Liver (tissue), 9 donors: ENCODE results near the gene TRIO. TPM values are rescaled to one million over a fixed set of nuclear protein-coding genes. Genes with fewer than 3 reads are reported as not detected.

Experiments
- DNase-seq: peaks from one replicate; pipeline ENCODE4 v3.0.0-alpha.2; 2017; ENCODE audit warnings: low spot score
- H3K27ac ChIP-seq, 2 donors: one replicate each; pipeline ENCODE4 v1.7.0; 2013; ENCODE audit warnings: inconsistent platforms in 2 of 2, low read length in 2 of 2, control low read depth in 1 of 2, low read depth in 1 of 2, mild to moderate bottlenecking in 1 of 2
- H3K27me3 ChIP-seq, 4 donors: one replicate each; pipeline versions ENCODE4 v1.6.1 to v1.7.0; 2013; ENCODE audit warnings: low read length in 3 of 4, inconsistent platforms in 1 of 4, mild to moderate bottlenecking in 1 of 4, moderate library complexity in 1 of 4; ENCODE audit not compliant: control insufficient read depth in 4 of 4, insufficient read depth in 4 of 4
- H3K36me3 ChIP-seq, 4 donors: one replicate each; pipeline versions ENCODE4 v1.6.1 to v1.7.0; 2013; ENCODE audit warnings: low read length in 3 of 4, mild to moderate bottlenecking in 3 of 4, low read depth in 1 of 4, moderate library complexity in 1 of 4; ENCODE audit not compliant: control insufficient read depth in 4 of 4, insufficient read depth in 3 of 4
- H3K4me1 ChIP-seq, 4 donors: one replicate each; pipeline versions ENCODE4 v1.6.1 to v1.7.0; 2013; ENCODE audit warnings: low read length in 3 of 4, mild to moderate bottlenecking in 3 of 4, moderate library complexity in 1 of 4; ENCODE audit not compliant: control insufficient read depth in 4 of 4, insufficient read depth in 4 of 4
- H3K4me3 ChIP-seq, 3 donors: one replicate each; pipeline versions ENCODE4 v1.6.1 to v1.7.0; 2013; ENCODE audit warnings: low read length in 3 of 3, control low read depth in 1 of 3, low read depth in 1 of 3, mild to moderate bottlenecking in 1 of 3
- H3K9ac ChIP-seq, 2 donors: one replicate each; pipeline ENCODE4 v1.7.0; 2013; ENCODE audit warnings: low read length in 2 of 2, mild to moderate bottlenecking in 2 of 2, moderate library complexity in 2 of 2, control low read depth in 1 of 2, low read depth in 1 of 2
- H3K9me3 ChIP-seq, 4 donors: one replicate each; pipeline versions ENCODE4 v1.6.1 to v1.7.0; 2013; ENCODE audit warnings: low read length in 3 of 4; ENCODE audit not compliant: control insufficient read depth in 4 of 4
- ATF3 ChIP-seq: IDR thresholded peaks from 2 replicates; pipeline ENCODE4 v1.6.1; 2016; ENCODE audit warnings: antibody characterized with exemption
- EGR1 ChIP-seq, 2 donors: IDR thresholded peaks; 2 replicates each; pipeline ENCODE4 v1.6.1; 2016 to 2018; ENCODE audit warnings: antibody characterized with exemption in 2 of 2, low read depth in 2 of 2
- FOXA1 ChIP-seq: IDR thresholded peaks from 2 replicates; pipeline ENCODE4 v1.6.1; 2016; ENCODE audit warnings: antibody characterized with exemption
- FOXA2 ChIP-seq: IDR thresholded peaks from 2 replicates; pipeline ENCODE4 v1.6.1; 2016; ENCODE audit warnings: antibody characterized with exemption
- GABPA ChIP-seq, 2 donors: IDR thresholded peaks in 1 of 2; conservative IDR thresholded peaks in 1 of 2; 2 replicates each; pipeline ENCODE4 v1.6.1; 2016; ENCODE audit warnings: antibody characterized with exemption in 2 of 2, mild to moderate bottlenecking in 1 of 2, moderate library complexity in 1 of 2
- HNF4A ChIP-seq, 2 donors: conservative IDR thresholded peaks; 2 replicates each; pipeline ENCODE4 v1.6.1; 2016; ENCODE audit warnings: antibody characterized with exemption in 2 of 2, mild to moderate bottlenecking in 2 of 2
- HNF4G ChIP-seq: IDR thresholded peaks from 2 replicates; pipeline ENCODE4 v1.6.1; 2016; ENCODE audit warnings: antibody characterized with exemption
- JUND ChIP-seq, 2 donors: IDR thresholded peaks; 2 replicates each; pipeline ENCODE4 v1.6.1; 2016; ENCODE audit warnings: antibody characterized with exemption in 2 of 2
- NR2F2 ChIP-seq: IDR thresholded peaks from 2 replicates; pipeline ENCODE4 v1.6.1; 2016; ENCODE audit warnings: antibody characterized with exemption
- RAD21 ChIP-seq, 2 donors: IDR thresholded peaks; 2 replicates each; pipeline ENCODE4 v1.6.1; 2016; ENCODE audit warnings: antibody characterized with exemption in 2 of 2, mild to moderate bottlenecking in 2 of 2
- RXRA ChIP-seq, 2 donors: IDR thresholded peaks; 2 replicates each; pipeline ENCODE4 v1.6.1; 2017 to 2018; ENCODE audit warnings: antibody characterized with exemption in 2 of 2, mild to moderate bottlenecking in 1 of 2
- SP1 ChIP-seq: IDR thresholded peaks from 2 replicates; pipeline ENCODE4 v1.6.1; 2018; ENCODE audit warnings: antibody characterized with exemption, mild to moderate bottlenecking
- TAF1 ChIP-seq: conservative IDR thresholded peaks from 2 replicates; pipeline ENCODE4 v1.6.1; 2016; ENCODE audit warnings: antibody characterized with exemption, mild to moderate bottlenecking
- YY1 ChIP-seq: IDR thresholded peaks from 2 replicates; pipeline ENCODE4 v1.6.1; 2016; ENCODE audit warnings: antibody characterized with exemption, mild to moderate bottlenecking
- WGBS: extraction: QIAGEN DNeasy Blood & Tissue Kit; methylation state at CpG from one replicate; pipeline ENCODE4 v1.1.7; 2013; 5-methylcytosine and 5-hydroxymethylcytosine counted together
- polyA plus RNA-seq, 2 donors: library from polyadenylated mRNA; stranded (reverse) in 1 of 2; unstranded in 1 of 2; fragments of 200-250 nt in 1 of 2; fragments of >200 nt in 1 of 2; fragmentation: Nextera tagmentation in 1 of 2; extraction: Ambion mirVana in 1 of 2; gene quantifications; one replicate each; pipeline versions ENCODE4 v1.2.1 to v1.2.3, GENCODE V29; 2013 to 2015
- total RNA-seq, 2 donors: library from RNA; depleted of rRNA; stranded (reverse); fragments of >200 nt; gene quantifications; one replicate each; pipeline ENCODE4 v1.2.3, GENCODE V29; 2014
- TF ChIP-seq, protein P1 (sequence below): IDR thresholded peaks from 2 replicates; pipeline ENCODE4 v1.6.1; 2016; ENCODE audit warnings: antibody characterized with exemption
- TF ChIP-seq, protein P2 (sequence below): fragments of 150-350 bp; IDR thresholded peaks from 2 replicates; pipeline ENCODE4 v1.5.1; 2017; ENCODE audit warnings: improper control_type of control experiment, low read depth, low read length; ENCODE audit not compliant: missing input control
- TF ChIP-seq, protein P3 (sequence below): IDR thresholded peaks from 2 replicates; pipeline ENCODE4 v1.6.1; 2016; ENCODE audit warnings: antibody characterized with exemption, mild to moderate bottlenecking
- TF ChIP-seq, protein P4 (sequence below): IDR thresholded peaks from 2 replicates; pipeline ENCODE4 v1.6.1; 2016; ENCODE audit warnings: antibody characterized with exemption
- donor health status: healthy.
- donor health status: healthy.
- donor health status: healthy.
- donor health status: healthy.
- donor health status: healthy.

The TRIO gene
- total and polyA plus RNA-seq, 4 donors: 8.5 to 86.2 (median 16.0) TPM

DNA sequence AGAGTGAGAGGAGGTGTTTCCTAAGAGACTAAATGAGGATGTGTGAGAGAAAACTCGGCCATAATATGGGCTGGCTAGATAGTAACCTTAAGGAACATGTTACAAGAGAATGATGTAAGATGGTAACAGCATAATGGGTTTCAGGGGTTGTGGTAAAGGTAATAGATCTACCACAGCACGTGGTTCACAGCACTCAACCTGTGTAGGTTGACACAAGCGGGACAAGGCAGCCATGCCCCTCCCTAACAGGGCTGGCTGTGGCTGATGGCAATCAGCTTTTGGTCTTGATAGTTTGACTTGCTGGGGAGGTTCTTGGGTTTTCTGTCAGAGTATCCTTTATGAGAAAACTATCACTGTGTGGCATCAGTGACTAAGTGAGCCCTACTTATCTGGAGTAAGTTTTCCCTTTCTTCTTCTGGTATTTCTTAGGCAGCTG lies 138.6 kb downstream of the TRIO start:
- no peaks in the 10 kb centered on the region for H3K27me3 ChIP-seq
- TF ChIP-seq TAF1 (no peak), FOXA2 (no peak), RAD21 (IDR thresholded peaks at IDR 0.05) (no peak), GABPA (IDR thresholded peaks at IDR 0.05 in 1 of 2, conservative IDR thresholded peaks at IDR 0.05 in 1 of 2) (no peak), HNF4G (no peak), SP1 (no peak), EGR1 (IDR thresholded peaks at IDR 0.05; ENCODE audit: low read depth in 2 of 2) (no peak), RXRA (IDR thresholded peaks at IDR 0.05) (no peak), NR2F2 (no peak), JUND (IDR thresholded peaks at IDR 0.05) (no peak), YY1 (no peak), ATF3 (no peak), FOXA1 (no peak), HNF4A (conservative IDR thresholded peaks at IDR 0.05) (no peak)
- TF ChIP-seq, protein P1, sequence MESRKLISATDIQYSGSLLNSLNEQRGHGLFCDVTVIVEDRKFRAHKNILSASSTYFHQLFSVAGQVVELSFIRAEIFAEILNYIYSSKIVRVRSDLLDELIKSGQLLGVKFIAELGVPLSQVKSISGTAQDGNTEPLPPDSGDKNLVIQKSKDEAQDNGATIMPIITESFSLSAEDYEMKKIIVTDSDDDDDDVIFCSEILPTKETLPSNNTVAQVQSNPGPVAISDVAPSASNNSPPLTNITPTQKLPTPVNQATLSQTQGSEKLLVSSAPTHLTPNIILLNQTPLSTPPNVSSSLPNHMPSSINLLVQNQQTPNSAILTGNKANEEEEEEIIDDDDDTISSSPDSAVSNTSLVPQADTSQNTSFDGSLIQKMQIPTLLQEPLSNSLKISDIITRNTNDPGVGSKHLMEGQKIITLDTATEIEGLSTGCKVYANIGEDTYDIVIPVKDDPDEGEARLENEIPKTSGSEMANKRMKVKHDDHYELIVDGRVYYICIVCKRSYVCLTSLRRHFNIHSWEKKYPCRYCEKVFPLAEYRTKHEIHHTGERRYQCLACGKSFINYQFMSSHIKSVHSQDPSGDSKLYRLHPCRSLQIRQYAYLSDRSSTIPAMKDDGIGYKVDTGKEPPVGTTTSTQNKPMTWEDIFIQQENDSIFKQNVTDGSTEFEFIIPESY: no peak
- TF ChIP-seq, protein P2, sequence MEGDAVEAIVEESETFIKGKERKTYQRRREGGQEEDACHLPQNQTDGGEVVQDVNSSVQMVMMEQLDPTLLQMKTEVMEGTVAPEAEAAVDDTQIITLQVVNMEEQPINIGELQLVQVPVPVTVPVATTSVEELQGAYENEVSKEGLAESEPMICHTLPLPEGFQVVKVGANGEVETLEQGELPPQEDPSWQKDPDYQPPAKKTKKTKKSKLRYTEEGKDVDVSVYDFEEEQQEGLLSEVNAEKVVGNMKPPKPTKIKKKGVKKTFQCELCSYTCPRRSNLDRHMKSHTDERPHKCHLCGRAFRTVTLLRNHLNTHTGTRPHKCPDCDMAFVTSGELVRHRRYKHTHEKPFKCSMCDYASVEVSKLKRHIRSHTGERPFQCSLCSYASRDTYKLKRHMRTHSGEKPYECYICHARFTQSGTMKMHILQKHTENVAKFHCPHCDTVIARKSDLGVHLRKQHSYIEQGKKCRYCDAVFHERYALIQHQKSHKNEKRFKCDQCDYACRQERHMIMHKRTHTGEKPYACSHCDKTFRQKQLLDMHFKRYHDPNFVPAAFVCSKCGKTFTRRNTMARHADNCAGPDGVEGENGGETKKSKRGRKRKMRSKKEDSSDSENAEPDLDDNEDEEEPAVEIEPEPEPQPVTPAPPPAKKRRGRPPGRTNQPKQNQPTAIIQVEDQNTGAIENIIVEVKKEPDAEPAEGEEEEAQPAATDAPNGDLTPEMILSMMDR: no peak
- TF ChIP-seq, protein P3, sequence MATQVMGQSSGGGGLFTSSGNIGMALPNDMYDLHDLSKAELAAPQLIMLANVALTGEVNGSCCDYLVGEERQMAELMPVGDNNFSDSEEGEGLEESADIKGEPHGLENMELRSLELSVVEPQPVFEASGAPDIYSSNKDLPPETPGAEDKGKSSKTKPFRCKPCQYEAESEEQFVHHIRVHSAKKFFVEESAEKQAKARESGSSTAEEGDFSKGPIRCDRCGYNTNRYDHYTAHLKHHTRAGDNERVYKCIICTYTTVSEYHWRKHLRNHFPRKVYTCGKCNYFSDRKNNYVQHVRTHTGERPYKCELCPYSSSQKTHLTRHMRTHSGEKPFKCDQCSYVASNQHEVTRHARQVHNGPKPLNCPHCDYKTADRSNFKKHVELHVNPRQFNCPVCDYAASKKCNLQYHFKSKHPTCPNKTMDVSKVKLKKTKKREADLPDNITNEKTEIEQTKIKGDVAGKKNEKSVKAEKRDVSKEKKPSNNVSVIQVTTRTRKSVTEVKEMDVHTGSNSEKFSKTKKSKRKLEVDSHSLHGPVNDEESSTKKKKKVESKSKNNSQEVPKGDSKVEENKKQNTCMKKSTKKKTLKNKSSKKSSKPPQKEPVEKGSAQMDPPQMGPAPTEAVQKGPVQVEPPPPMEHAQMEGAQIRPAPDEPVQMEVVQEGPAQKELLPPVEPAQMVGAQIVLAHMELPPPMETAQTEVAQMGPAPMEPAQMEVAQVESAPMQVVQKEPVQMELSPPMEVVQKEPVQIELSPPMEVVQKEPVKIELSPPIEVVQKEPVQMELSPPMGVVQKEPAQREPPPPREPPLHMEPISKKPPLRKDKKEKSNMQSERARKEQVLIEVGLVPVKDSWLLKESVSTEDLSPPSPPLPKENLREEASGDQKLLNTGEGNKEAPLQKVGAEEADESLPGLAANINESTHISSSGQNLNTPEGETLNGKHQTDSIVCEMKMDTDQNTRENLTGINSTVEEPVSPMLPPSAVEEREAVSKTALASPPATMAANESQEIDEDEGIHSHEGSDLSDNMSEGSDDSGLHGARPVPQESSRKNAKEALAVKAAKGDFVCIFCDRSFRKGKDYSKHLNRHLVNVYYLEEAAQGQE: no peak
- TF ChIP-seq, protein P4, sequence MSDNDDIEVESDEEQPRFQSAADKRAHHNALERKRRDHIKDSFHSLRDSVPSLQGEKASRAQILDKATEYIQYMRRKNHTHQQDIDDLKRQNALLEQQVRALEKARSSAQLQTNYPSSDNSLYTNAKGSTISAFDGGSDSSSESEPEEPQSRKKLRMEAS: no peak
- WGBS: 88% methylated on average over 3 of the region's 3 CpGs

More for the DNA sequence above, 138.6 kb downstream of the TRIO start:
- Histone ChIP-seq H3K27ac (no peak overlapping the region), H3K4me1 (no peaks in the 10 kb centered on the region), H3K9me3 (no peaks in the 10 kb centered on the region), H3K4me3 (no peak overlapping the region), H3K9ac (no peak overlapping the region), H3K36me3 (peaks cover 0 to 10% (median 2%) of the 10 kb centered on the region in 4 donors)
- no peak for DNase-seq
